HG03066 (cell line): Measurements from ENCODE around the gene KRT74.

Experiments
- ATAC-seq: cut with Tn5 transposase; IDR thresholded peaks from one replicate; pipeline ENCODE4 v1.9.1; 2021; ENCODE audit warnings: low read depth; ENCODE audit not compliant: unreplicated experiment

KRT74 gene

DNA sequence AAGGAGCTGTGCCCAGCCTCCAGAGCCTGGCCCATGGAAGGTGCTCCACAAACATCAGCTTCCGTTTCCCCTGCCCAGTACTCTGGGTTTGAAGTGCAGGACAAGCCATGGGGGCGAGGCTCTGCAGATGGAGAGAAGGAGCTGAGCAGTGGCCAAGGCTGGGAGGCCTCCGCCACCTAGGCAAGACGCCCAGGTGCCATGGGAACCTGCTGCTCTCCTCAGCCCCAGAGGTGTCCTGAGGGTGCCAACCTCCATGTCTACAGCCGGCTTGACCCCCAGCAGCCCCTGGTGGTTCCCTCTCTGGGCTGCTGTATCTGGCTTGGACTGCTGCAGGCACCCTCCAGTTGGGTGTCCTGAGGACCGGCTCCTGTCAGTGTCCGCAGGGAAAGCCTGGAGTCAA, 33.1 kb downstream of the KRT74 start:
- no peak for ATAC-seq

DNA sequence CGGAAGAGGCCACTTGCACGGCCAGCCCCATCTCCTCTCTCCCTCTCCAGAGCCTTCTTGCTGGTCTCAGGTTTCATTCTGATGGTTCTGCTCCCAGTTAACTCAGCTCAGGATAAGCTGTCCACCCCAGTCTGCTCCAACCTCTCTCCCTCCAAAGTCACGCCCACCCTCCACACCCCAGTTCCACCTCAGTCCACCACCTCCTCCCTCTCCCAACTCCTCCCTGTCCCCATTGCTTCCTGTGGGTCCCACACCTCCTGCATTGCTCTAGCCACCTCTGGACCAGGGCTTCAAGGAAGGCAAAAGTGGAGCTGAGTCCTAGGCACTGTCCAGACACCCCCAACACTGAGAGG, 33.8 kb downstream of the KRT74 start:
- no peak for ATAC-seq

DNA sequence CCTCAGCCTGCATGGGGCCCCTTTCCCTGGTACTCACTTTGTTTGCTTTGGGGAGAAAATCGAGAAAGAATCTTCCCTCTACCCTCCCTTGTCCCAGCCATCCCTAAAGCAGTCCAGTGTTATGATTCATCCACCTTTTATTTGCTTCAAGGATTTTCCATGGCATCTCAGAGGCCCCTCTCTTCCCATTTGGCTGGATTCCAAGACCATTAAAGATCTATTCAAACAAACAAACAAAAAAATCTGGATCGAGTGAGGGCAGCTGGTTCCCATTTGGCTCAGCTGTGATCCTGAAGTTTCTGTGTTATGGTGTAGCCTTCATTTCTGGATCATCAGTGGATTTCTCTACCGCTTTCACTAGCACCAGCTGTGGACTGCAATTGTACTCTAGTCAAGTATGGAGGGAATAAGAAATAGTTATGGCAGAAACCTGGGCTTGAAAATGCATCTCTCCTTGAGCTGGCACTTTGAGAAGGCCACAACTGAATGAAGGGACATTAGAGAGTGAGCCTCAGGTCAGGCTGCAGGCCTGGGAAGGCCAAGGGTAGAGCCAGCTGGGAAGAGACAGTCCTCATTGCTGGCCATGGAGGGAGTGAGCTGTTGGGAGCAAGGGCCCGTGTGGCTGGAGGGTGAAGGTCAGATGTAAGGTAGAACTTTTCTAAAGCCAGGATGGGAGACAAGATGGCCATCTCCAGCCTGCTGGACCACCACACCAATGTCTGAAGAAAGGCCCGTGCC, 34.4 kb downstream of the KRT74 start:
- ATAC-seq: no peak

DNA sequence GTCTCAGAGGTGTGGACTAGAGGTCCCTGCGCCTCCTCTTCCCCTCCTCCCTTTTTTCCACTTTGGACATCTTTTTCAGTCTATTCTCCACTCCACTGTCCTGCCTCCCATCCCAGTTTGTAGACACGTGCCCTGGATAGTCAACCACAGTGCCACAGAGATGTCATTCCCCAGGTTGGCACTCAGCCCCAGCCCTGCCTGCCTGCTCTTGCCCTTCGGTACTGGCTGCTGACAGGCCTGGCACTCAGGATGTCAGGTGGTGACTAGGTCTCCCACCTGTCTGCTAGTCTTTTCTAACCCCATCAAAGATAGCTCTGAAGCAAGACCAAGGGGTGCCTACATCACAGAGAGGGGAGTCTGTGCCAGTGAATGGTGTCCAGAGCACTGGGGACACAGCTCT, 36.5 kb downstream of the KRT74 start:
- ATAC-seq: no peak

DNA sequence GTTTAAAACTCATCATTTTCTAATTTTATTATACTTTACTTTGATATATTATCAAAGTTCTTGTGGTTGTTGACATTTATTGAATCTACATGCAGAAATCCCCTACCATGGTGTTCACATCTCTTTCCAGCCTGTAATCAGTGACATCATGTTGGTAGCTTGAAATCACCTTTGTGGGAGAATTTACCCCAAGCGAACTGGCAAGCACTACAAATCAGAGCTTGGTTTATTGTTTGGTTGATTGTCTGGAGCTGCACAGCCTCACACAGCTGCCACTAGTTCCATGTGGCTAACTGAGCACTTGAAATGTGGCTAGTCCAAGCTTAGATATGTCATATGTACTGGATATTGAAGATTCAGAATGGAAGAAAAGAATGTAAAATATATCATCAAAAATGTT, 38.1 kb downstream of the KRT74 start:
- ATAC-seq: no peak

DNA sequence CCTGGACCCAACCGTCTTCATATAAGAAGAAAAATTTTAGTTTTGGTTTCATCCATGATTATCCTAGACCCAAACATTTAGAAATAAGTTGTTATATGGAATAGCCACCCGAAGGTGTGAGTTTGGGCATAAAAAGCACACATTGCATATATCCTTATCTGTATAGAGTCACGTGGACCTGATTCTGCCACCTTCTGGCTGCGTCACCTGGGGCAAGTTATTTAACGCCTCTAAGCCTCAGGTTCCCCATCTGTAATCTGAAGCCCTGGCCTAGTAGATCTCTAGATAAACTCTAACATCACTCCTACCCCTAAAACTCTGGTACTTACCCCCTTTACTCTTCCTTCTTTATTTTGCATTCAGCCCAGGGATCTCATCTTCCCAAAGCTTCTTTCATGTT, 39.2 kb downstream of the KRT74 start:
- no peak for ATAC-seq

DNA sequence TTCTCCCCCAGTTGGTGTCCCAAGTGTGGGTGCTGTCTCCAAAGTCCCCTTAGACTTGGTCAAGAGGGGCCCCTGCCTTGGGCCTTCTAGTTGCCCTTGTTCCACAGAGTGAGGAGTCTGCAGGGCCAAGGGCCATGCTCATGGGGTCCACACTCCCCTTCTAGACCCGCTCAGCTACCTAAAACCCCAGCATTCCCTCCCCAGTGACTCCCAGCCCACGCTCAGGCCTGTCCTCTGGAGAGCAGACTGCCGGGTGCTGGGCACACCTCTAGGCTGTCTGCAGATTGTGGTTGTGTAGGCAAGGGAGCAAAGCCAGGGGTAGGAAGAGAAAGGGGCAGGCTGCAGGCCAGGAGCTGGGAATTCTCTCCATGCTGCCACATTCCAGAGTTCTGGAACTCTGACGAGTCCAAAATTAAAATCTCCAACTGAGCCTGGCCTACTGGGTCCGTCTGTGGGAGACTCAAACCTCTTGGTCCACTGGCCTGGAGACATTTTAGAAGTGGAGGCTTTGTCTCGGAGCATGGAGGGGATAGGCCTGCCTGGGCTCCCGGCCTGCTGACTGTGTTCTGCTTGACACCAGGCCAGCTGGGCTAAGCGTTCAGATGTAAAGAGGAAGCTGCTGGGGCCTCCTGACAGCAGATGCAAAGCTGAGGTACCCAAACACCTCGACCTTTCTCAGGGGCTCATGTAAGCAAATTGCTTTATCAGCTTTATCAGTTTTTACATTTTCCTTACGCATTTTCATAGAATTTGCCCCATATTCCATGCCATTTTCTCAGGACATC, 39.8 kb downstream of the KRT74 start:
- no peak for ATAC-seq

DNA sequence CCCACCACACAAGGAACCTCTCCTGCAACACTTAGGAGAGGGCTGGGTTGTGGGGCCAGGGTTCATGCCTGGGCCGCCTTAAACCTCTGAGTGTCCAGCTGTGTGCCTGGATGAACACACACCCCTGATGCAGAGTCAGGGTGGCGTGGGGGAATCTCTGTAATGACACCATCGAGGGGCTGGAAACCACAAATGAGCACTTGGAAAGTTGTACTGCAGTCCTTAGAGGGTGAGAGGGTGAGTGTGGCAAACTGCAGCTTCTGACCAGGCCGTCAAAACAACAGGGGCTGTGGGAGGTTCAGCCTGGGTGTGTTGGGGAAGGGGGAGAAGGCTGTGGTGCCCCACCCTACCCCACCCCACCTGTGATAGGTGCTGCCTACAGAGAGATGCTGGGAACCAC, 41.0 kb downstream of the KRT74 start:
- no peak for ATAC-seq

DNA sequence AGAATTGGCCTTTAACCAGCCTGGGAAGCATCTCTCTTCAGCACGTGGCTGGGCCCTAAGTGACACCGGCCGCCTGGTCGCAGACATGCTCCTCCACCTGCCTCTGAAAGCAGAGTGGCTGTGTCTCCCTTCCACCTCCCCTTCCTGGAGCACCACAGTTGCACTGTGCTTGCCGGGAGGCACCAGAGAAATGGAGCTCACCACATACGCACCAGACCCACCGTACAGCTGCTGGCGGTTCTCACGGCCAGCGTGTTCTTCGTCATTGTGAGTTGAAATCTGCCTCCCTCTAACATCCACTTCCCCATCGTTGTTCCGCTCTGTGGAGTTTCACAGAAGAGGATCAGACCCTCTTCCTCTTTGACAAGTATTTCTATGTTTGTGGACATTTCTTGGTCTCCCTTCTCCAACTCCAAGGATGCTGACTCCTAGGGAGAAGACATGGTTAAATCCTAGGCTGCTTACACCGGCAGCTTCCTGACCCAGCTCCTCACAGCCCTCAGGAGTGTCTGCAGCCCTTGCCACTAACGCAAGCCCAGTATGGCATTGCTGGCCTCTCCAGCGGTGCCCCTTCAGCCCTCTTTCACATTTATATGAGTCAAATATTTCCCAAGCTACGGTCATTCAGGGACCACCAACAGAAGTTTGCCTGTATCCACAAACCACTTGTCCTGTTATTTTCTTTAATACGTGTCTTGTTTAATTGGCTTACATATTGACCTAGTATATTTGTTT, 41.9 kb downstream of the KRT74 start:
- ATAC-seq: no peak

DNA sequence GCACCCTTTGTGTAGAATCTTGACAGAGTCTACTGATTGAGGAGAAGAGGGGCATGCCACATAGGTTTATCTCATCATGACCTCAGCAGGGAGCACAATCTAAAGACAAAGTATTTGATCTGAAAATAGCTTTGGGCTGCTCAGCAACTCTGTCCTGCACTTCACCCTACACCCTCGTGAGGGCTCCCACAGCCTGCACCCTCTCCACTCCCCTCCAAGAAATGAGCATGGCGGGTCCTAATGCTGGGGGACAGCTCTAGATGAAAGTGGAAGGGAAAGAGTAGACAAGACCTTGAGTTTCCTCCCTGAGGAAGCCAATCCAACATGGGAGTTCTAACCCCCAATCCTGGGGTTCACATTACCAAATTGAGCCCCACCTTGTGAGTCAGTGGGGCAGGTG, 42.7 kb downstream of the KRT74 start:
- ATAC-seq: no peak

DNA sequence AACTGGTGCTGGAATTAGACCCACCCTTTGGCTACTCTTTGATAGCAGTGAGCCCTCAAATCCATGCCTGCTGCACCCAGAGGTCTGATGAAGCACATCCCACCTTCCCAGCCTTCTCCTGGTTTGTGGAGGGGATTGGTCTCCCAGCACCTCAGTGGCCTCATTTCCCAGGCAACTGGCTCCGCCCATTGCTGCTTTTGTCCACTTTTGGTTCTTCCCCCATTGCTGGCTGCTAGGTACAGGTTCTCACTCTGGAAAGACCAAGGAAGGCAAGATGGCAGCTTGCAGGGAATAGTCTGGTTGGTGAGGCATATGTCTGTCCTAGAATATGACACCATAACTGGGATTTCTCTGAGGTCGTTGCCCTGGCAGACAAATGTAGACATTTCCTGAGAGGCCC, 43.3 kb downstream of the KRT74 start:
- no peak for ATAC-seq

DNA sequence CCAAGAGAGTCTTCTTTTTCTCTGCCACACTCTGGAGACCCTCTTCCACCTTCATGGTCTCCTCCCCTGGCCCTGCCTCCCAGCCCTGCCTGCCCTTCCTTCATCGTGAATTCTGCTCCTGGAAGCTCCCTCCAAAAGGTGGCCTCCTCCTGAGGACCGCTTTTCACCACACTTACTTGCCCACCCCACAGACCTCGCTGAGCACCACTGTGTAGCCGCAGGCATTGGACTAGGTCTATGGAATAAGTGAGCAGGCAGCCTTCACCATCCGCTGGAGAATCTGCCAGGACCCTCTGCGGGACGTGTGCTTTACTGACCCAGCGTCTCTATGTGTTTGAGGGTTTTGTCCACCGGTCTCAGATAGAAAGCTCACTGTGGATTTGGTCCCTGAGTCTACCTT, 43.8 kb downstream of the KRT74 start:
- no peak for ATAC-seq

DNA sequence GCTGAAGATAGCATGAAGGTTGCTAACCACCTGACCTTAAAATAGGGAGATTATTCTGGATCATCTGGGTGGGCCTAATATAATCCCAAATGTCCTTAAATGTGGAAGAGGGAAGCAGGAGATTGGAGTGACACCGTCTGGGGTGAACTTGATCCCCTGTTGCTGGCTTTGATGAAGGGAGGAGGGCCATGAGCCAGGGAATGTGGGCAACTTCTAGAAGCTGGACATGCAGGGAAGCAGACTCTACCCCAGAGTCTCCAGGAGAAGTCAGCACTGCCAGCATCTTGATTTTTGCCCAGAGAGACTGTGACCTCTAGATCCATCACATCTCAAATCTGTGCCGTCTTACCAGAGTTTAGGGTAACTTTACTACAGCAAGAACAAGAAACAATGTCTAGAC, 44.2 kb downstream of the KRT74 start:
- no peak for ATAC-seq

DNA sequence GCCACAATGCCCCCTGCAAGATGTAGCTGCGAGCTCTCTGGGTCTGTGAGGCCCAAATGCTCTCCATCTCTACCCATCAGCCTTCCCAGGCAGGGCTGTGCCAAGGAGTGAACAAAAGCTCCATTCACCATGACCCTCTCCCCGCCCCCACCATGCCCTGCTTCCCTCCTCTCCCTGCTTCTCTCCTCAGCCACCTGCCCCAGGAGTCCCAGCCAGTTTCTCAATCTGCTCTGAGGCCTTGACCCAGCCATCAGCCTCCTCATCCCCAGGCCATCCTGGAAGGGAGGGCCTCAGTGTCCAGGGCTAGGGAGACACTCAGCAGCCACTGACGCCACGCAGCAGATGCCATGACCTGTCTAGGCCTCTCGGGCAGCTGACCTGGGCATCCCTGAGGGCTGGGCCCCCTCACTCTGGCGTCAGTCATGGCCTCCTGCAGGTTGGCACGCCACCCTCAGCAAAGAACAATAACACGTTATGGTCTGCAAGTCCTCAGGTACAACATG, 45.0 kb downstream of the KRT74 start:
- ATAC-seq: no peak

DNA sequence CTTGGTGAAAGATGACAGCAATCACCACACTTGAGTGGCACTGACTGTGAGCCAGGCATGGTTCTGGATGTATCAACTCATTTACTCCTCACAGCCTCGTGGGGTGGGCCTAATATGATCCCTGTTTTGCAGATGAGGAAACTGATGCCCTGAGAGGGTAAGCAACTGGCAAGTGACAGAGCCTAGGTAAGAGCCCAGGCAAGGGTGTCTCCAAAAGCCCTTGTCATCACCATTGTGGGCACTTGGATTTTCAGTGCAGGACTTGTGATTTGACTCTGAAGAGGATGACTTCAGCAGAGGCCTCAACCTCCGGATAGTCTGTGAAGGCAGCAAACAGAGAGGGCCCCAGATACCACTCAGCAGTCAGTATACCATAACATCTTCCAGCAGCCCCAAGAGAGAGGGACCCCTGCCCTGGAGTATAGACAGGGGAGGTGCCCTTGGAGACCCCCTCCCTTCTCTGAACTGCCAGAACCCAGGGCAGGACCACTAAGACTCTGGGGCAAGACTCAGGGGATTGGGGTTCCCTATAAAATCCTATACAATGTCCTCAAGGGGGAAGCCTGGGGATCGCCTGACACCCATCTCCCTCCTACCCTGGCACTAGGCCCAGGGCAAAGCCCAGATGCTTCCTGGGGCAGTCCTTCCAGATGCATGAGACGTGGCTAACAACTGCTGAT, 46.4 kb downstream of the KRT74 start:
- no peak for ATAC-seq

DNA sequence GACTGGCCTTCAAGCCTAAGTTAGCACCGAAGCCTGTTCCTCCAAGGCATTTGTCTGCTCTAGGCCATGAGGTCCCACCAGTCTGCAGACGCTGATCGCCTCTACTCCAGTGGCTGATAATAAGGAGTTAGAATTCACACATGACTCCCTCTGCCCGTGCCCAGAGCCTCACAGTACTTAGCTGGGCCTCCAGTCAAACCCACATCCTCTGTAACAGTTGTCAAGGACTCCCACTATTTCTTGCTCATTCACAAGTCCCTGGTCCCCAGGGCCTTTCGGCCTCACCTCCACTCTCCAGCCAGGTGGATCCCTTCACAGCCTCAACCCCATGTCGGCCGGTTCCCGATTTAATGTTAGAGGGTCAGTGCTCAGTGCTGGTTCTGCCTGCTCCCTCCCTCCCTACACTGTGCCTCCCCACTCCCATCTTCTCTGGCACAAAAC, 47.1 kb downstream of the KRT74 start:
- ATAC-seq: no peak

DNA sequence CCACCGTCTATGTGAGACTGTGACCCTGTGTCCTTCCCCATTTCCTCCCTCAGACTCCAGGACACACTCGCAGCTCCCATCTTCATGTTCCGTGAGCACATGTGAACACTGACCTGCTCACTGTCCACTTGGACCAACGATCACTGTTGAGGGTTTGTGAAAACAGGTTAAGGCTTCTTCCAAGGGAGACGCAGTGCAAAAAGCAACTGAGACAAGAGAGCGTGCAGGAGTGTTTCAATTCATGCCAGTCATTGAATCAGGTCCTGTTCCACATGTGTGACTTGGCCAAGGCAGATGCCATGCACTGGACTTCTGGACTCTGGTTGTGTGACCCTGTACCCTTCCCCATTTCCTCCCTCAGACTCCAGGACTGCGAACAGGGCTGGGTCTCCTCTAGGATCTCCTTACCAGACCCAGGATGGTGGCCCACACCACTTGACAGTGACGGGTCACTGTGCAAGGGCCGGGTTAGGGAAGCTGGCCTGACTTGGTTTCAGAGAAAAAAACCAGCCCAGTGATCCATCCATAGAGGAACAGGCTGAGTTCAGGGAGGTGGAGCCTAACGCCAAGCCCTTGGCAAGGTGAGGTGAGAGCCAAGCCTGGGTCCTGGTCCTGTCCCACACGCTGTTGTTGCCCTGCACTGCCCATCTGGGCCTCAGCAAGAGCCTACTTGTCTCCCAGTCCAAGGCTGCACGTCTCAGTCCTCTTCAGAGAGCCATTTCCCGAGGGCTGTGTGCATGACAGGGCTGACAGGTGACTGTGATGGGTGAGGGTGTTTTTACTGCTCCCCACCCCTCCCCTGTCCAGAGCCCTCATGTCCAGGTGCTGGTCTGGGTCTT, 47.8 kb downstream of the KRT74 start:
- ATAC-seq: no peak

DNA sequence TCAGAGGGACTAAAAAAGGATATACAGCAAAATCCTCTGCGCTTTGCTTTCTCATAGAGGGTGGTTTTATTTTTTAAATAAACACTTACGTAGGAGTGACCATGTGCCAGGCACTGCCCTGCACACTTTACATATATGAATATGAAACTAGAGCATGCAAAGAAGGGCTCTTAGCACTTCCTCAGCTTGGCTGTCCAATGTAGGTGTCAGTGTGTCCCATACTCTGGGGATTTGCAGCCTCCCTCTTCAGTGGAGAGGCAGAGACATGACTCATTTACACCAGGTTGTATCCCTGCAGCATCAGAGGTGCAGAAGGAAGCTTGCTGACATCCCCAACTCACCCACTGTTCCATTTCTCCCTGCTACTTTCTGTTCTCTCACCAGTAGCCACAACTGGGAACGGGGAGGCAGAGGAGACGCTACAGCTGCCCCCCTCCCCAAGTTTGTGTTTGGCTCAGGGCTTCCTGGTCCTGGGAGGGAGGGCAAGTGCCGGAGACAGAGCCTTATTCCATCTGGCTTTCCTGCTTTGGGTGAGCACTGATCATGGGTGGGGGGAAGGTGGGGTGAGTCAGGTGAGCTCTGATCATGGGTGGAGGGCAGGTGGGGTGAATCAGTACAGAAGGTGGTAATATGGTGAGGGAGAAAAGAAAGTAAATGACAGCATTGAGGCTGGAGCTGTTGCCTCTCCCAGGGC, 48.6 kb downstream of the KRT74 start:
- no peak for ATAC-seq

DNA sequence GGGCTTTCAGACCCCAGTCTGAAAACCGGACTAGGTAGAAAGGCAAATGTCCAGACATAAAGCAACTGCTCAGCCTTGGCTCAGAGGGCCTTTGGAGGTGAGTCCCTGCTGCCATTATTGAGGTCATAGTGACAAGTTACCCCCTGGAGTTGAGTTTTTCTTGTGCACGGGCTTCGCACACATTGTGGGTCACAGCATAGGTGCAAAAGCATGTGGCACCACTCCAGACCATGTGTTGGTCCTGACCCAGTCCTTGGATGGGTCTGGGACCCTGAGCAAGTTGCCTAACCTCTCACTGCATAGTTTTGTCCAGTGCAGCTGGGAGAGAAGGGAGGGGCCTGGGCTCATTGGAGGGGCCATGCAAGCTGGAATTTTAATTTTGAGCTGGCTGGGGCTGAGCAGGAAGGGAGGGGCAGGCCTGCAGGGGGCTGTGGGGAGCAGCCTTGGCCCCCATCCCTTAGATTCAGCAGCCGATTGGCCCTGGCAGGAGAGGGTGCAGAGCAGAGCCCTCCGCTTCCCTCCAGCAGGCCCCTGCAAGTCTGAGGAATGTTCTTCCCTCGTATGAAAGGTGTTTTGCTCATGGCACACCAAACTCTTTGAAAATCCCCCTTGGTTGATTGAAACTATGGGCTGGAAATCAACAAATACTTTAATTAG, 49.3 kb downstream of the KRT74 start:
- ATAC-seq: no peak
